DND-41 (cell line): Measurements from ENCODE around the gene CTNS.

ENCODE experiments used
- ATAC-seq: fragments of 200-7000 bp; cut with Tn5 transposase; 3 replicates; pipeline ENCODE4 v1.9.1; 2021; ENCODE audit warnings: low read depth; ENCODE audit not compliant: insufficient read depth
- DNase-seq: peaks from one replicate; pipeline ENCODE4 v3.0.0-alpha.2; 2020
- H2AFZ ChIP-seq: 2 replicates; pipeline ENCODE4 v1.6.0; 2012; ENCODE audit warnings: low read depth, low read length
- H3K27ac ChIP-seq: 2 replicates; pipeline ENCODE4 v1.5.1; 2012; ENCODE audit warnings: low read length, inconsistent platforms
- H3K27me3 ChIP-seq: fragments of 200-600 bp; sonication (generic); 2 replicates; pipeline ENCODE4 v1.6.0; 2012; ENCODE audit warnings: low read length, mild to moderate bottlenecking, inconsistent platforms; ENCODE audit not compliant: insufficient read depth, poor library complexity
- H3K36me3 ChIP-seq: 2 replicates; pipeline ENCODE4 v1.5.1; 2012; ENCODE audit warnings: low read length, inconsistent platforms; ENCODE audit not compliant: insufficient read depth
- H3K4me1 ChIP-seq: 2 replicates; pipeline ENCODE4 v1.5.1; 2012; ENCODE audit warnings: mild to moderate bottlenecking, low read length; ENCODE audit not compliant: insufficient read depth
- H3K4me2 ChIP-seq: 2 replicates; pipeline ENCODE4 v1.6.0; 2012; ENCODE audit warnings: mild to moderate bottlenecking, moderate library complexity, low read length, inconsistent platforms; ENCODE audit not compliant: insufficient read depth
- H3K4me3 ChIP-seq, 2 experiments: fragments of 200-600 bp in 1 of 2; shearing (Covaris generic) in 1 of 2; 2 replicates each; pipeline ENCODE4 v1.5.1; 2012 to 2016; ENCODE audit warnings: inconsistent platforms in 2 of 2, low read length in 2 of 2, mild to moderate bottlenecking in 2 of 2, low read depth in 1 of 2, moderate library complexity in 1 of 2
- H3K79me2 ChIP-seq: 2 replicates; pipeline ENCODE4 v1.6.0; 2012; ENCODE audit warnings: low read length, inconsistent platforms; ENCODE audit not compliant: insufficient read depth
- H3K9ac ChIP-seq: 2 replicates; pipeline ENCODE4 v1.6.0; 2012; ENCODE audit warnings: low read depth, mild to moderate bottlenecking, inconsistent platforms, low read length, moderate library complexity
- H3K9me3 ChIP-seq: 2 replicates; pipeline ENCODE4 v1.5.1; 2012; ENCODE audit warnings: low read length, moderate library complexity, mild to moderate bottlenecking, inconsistent platforms; ENCODE audit not compliant: insufficient read depth, severe bottlenecking
- H4K20me1 ChIP-seq: 2 replicates; pipeline ENCODE4 v1.6.0; 2012; ENCODE audit warnings: low read length; ENCODE audit not compliant: insufficient read depth
- EZH2 ChIP-seq: IDR thresholded peaks from 3 replicates; pipeline ENCODE4 v1.6.1; 2012; ENCODE audit warnings: borderline replicate concordance, low read depth, mild to moderate bottlenecking, moderate library complexity, low read length, inconsistent platforms; ENCODE audit not compliant: severe bottlenecking
- TF ChIP-seq, protein P1 (sequence below): IDR thresholded peaks from 2 replicates; pipeline ENCODE4 v1.5.1; 2012; ENCODE audit warnings: borderline replicate concordance, low read length, moderate library complexity, mild to moderate bottlenecking; ENCODE audit not compliant: poor library complexity, severe bottlenecking; ENCODE audit errors: extremely low read depth

The CTNS gene

DNA sequence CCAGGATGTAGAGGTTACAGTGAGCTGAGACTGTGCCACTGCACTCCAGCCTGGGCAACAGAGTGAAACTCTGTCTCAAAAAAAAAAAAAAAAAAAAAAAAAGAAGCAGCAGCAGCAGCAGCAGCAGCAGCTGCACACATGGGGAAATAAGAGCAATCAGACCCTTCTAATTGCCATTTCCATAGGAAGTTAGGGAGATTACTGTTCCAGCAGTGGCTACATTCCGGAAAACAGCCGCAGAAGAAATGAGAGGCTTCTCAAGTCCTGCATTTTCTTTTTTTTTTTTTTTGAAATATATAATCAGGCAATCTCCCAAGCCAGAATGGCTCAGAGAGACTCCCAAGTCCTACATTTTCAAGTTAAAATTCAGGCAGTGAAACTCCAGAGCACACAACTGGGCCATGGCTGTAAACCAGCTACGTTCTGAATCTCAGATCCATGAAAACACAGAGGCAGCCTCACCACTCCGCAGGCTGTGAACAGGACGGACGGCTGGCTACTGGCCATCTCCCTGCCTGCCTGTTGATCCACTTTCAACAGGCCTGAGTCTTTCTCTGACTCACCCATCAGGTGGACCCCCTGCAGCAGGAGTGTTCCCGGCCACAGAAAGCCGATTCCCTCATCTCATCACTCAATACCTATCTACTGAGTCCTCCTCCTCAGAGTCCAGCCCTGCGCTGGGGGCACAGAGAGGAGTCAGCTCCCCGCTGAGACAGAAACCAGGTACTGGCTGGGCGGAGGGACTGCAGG, 42.3 kb upstream of the CTNS start:
- H3K9me3 ChIP-seq: no peaks in the 10 kb centered on the region
- H4K20me1 ChIP-seq: no peaks in the 10 kb centered on the region
- no peak overlapping the region for H3K27ac ChIP-seq
- H2AFZ ChIP-seq: no peak overlapping the region
- no peak for TF ChIP-seq EZH2
- TF ChIP-seq, protein P1, sequence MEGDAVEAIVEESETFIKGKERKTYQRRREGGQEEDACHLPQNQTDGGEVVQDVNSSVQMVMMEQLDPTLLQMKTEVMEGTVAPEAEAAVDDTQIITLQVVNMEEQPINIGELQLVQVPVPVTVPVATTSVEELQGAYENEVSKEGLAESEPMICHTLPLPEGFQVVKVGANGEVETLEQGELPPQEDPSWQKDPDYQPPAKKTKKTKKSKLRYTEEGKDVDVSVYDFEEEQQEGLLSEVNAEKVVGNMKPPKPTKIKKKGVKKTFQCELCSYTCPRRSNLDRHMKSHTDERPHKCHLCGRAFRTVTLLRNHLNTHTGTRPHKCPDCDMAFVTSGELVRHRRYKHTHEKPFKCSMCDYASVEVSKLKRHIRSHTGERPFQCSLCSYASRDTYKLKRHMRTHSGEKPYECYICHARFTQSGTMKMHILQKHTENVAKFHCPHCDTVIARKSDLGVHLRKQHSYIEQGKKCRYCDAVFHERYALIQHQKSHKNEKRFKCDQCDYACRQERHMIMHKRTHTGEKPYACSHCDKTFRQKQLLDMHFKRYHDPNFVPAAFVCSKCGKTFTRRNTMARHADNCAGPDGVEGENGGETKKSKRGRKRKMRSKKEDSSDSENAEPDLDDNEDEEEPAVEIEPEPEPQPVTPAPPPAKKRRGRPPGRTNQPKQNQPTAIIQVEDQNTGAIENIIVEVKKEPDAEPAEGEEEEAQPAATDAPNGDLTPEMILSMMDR: no peak
- DNase-seq: no peak
- H3K9ac ChIP-seq: no peak overlapping the region
- no peak overlapping the region for H3K4me2 ChIP-seq
- no peaks in the 10 kb centered on the region for H3K4me1 ChIP-seq
- no peaks in the 10 kb centered on the region for H3K79me2 ChIP-seq
- H3K27me3 ChIP-seq: no peaks in the 10 kb centered on the region
- H3K4me3 ChIP-seq: no peak overlapping the region
- H3K36me3 ChIP-seq: no peaks in the 10 kb centered on the region
- ATAC-seq: no peak

DNA sequence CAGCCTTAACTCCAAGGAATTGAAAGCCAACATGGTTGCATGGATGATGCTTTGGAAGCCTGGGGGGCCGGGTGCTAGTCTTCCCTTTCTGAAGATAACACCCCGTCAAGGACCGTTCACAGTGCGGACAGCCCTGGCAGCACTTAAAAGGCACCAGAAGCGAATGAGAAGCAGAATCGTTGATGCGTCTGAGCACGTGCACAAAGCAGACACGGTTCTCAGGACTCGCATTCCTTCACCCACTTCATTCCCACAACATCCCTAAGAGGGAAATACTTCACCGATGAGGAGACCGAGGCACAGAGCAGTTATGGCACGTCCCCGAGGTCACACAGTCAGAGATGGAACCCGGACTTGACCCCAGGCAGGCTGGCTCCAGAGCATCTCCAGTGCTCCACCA, 41.6 kb upstream of the CTNS start:
- DNase-seq (no peak), ATAC-seq (no peak)
- Histone ChIP-seq H3K9me3 (no peaks in the 10 kb centered on the region), H3K27ac (no peak overlapping the region), H3K4me2 (no peak overlapping the region), H3K27me3 (no peaks in the 10 kb centered on the region), H3K4me1 (no peaks in the 10 kb centered on the region), H3K9ac (no peak overlapping the region), H3K79me2 (no peaks in the 10 kb centered on the region), H2AFZ (no peak overlapping the region), H3K4me3 (no peak overlapping the region), H4K20me1 (no peaks in the 10 kb centered on the region), H3K36me3 (no peaks in the 10 kb centered on the region)
- TF ChIP-seq EZH2: no peak
- TF ChIP-seq, protein P1: no peak

DNA sequence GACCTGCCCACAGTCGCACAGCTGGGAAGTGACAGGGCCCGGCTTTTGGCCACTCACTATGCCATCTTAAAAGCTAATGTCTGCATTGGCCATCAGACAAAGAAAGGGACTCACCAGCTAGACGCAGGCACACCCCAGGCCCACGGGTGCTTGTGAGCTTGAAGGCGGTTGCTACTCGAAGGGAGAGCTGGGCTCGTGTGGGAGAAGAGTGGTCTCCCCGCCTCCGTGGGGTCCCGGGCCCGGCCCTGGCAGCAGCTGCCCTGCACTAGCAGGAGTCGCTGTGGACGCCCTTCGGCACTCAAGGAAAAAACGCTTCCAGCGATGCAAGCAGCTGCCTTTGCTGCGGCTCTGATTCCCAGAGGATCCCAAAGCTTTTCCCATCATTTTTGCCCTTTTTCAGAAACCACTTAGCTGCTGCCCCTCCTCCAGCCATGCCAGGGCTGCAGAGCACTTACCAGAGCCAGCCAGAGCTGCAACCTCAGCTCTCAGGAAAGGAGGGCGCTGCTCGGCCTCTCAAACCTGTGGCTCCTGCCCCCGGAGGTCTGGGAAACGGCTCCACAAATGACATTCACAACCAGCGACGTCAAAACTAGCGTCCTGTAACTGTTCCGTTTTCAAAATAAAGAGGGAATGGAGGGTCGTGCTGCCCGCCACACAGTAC, 39.6 kb upstream of the CTNS start:
- Histone ChIP-seq H3K27ac (no peak overlapping the region), H3K9ac (no peak overlapping the region), H3K9me3 (no peaks in the 10 kb centered on the region), H3K79me2 (no peaks in the 10 kb centered on the region), H3K27me3 (no peaks in the 10 kb centered on the region), H4K20me1 (no peaks in the 10 kb centered on the region), H3K36me3 (no peaks in the 10 kb centered on the region), H2AFZ (no peak overlapping the region), H3K4me3 (no peak overlapping the region), H3K4me1 (no peaks in the 10 kb centered on the region), H3K4me2 (no peak overlapping the region)
- no peak for TF ChIP-seq EZH2
- TF ChIP-seq, protein P1: no peak
- no peak for DNase-seq
- ATAC-seq: no peak
